ENCODE measurements around the gene PSORS1C2.
"Not testable (repeated sequence)": the region's sequence is repeated elsewhere in the genome, so short reads cannot be mapped to it uniquely, and the experiment has no call there.

PSORS1C2 gene

DNA sequence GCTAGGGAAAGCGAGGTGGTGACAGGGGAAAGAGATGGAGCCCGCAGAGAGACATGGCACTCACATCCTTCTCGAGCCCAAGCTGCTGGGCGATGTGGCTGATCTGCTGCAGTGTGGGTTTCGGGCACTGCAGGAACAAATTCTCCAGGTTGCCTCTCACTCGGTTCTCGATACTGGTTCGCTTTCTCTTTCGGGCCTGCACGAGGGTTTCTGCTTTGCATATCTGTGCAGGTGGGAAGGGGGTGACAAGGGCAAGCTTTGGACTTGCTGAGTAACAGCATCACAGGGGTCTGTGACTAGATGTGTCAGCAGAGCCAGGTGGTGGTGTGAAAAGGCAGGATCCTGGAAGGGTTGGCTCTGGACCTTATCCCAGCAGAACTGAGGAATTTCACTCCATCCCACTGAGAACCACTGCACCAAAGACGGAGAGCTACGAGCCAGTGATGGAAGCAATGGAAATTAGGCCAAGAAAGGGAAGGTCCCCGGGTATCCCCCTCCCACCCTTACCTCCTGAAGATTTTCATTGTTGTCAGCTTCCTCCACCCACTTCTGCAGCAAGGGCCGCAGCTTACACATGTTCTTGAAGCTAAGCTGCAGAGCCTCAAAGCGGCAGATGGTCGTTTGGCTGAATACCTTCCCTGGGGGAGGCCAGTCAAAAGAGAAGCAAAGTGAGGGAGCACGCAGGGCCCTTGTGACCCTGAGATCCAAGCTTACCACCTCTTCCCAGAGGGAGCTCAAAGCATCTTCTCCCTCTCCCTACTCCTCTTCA, 26.4 kb upstream of the PSORS1C2 start:
- not testable (repeated sequence) for DNase-seq

DNA sequence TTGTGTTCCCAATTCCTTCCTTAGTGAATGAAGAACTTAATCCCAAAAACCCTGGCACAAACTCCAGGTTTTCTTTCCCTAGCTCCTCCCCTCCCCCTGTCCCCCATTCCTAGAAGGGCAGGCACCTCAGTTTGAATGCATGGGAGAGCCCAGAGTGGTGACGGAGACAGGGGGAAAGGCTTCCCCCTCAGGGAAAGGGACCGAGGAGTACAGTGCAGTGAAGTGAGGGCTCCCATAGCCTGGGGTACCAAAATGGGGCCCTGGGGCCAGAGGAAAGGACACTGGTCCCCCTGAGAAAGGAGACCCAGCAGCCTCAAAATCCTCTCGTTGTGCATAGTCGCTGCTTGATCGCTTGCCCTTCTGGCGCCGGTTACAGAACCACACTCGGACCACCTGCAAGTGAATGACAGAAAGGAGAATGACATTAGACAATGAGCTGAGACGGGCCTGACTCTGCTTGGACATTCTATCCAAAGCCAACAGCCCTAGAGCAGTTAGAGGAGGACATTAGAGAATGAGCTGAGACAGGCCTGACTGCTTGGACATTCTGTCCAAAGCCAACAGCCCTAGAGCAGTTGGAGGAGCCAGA, 25.7 kb upstream of the PSORS1C2 start:
- DNase-seq: not testable (repeated sequence)

DNA sequence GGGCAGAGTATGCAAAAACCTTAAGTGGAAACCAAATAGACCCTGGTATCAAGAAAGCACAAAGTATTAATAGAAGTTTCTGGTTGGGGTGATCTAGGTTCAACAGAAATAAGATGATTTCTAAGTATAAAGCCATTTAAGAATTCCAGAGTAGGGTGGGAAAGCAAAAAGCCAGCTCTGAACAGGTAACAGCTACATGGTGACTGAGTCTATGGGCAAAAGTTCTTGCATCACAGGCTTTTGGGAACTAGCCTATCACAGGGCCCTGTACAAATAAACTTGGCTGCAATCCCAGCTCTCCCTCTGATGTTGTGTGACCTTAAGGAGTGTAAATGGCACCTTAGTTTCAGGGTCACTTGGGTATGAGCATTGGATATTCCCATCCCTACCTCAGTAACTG, 25.1 kb upstream of the PSORS1C2 start:
- no peak for DNase-seq

DNA sequence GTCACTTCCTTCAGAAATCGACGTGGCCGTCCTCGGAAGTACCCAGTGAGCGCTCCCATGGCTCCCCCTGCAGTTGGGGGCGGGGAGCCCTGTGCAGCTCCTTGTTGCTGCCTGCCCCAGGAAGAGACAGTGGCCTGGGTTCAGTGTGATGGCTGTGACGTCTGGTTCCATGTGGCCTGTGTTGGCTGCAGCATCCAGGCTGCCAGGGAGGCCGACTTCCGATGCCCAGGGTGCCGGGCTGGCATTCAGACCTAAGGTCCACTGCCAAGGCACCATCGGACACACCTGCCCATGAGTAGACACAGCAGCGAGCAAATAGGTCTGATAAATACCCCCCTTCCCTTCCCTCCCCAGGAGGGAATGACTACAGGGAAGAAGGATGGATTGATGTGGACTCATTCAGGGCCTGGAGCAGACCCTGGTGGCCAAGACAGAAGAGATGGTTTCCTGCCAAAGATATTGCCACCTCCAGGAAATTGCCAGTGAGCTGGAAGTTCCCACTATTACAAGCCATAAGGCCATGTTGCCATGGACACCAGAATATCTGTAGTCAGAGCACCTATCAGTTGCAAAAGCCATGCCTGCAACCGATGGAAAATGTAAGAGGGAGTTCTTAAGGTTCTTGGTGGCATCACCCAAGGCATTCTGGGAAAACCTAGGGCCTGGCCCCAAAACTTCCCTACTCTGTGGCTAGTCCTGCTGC, 23.7 kb upstream of the PSORS1C2 start:
- no peak for DNase-seq

DNA sequence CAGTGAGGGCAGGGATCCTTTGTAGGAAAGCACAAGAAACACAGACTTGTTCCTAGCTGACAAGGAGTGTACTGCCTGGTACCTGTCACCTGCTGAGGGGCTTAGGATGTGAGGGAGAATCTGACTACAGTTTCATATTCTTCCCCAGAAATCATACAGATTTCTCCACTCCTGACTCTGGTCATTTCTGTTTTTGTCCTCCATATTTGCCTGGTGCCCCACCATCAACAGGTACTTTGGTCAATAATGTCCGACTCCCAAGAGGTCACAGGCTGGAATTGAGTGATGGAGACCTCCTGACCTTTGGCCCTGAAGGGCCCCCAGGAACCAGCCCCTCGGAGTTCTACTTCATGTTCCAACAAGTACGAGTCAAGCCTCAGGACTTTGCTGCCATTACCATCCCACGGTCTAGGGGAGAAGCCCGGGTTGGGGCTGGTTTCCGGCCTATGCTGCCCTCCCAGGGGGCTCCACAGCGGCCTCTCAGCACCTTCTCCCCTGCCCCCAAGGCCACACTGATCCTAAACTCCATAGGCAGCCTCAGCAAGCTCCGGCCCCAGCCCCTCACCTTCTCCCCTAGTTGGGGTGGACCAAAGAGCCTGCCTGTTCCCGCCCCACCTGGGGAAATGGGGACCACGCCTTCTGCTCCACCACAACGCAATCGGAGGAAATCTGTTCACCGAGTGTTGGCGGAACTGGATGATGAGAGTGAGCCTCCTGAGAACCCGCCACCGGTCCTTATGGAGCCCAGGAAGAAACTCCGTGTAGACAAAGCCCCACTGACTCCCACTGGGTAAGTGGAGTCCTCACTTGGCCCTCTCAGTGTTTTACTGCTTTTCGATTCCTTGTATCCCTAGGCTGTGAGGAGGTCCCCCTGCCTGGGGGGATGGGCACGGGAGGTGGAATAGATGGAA, 22.6 kb upstream of the PSORS1C2 start:
- DNase-seq: no peak

DNA sequence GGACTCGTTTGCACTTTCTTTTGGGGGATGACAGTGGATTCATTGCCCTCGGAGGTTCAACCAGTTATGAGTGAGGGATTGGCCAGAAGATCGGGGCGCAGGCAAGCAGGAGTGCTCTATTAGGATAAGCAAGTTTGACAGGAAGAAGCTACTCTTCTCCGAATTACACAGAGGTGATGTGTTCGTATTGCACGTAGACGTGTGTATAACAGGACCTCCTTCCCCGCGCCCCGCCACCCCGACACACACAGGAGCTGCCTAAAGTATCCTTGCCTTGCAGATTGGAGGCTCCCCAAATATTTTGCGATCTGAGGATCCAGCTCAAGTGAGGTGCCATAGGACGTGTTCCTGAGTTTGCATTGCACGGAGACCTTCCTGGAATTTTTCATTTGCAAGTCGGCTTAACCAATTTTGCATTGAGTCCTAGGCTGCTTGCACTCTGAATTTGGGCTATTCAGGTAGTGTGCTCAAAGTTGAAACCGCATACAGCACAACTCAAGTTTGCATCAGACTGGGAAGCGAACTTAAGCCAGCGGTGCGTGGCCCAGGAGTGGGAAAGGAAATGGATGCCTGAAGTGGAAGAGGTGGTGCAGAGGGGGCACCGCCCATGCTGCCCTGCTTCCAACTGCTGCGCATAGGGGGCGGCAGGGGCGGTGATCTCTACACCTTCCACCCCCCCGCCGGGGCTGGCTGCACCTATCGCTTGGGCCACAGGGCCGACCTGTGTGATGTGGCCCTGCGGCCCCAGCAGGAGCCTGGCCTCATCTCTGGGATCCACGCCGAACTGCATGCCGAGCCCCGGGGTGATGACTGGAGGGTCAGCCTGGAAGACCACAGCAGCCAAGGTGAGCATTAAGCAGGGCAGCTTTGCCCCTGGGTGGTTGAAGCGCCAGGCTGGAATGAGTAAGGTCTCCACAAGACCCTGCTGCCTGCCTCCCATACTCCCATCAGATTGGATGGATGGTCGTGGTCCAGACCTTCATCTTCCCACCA, 20.3 kb upstream of the PSORS1C2 start:
- no peak for DNase-seq

DNA sequence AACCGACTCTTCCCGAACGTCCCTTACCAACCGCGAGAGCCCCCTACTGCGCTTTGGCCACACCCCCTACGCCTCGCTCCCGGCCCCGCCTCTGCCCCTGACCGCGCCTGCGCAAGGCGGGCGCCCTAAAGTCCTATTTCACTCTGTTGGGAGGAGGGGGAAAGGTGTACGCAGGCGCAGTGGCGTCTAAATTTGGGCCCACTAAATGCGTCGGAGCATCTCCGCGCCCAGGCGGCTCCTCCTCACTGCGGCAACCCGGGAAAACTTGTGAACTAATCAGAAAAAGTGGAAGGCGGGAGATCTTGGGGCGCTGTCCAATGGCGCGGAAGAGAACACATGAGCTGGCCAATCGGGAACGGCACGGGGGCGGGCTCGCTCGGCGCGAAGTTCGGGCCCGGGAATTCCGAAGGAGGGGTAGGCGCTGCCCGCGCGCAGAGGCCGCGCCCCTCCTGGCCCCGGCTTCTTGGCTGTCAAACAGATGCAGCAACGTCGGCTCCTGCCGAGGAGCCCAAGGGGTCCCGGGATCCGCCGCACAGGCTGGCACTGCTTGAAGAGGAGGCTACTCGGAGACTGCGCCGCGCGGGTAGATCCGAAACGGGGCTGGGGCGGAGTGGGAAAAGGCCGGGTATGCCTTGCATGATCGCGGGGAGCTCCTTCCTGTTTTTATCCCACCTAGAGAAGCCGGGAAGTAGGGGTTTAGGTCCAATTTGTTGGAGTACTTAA, 19.4 kb upstream of the PSORS1C2 start, which contains the start of gene TCF19:
TSS of gene TCF19 (plus strand) at position 450 of the 723 bp plus-strand sequence. CDS start 881 bp downstream, outside the sequence.
- DNase-seq: peak; percentile 99

DNA sequence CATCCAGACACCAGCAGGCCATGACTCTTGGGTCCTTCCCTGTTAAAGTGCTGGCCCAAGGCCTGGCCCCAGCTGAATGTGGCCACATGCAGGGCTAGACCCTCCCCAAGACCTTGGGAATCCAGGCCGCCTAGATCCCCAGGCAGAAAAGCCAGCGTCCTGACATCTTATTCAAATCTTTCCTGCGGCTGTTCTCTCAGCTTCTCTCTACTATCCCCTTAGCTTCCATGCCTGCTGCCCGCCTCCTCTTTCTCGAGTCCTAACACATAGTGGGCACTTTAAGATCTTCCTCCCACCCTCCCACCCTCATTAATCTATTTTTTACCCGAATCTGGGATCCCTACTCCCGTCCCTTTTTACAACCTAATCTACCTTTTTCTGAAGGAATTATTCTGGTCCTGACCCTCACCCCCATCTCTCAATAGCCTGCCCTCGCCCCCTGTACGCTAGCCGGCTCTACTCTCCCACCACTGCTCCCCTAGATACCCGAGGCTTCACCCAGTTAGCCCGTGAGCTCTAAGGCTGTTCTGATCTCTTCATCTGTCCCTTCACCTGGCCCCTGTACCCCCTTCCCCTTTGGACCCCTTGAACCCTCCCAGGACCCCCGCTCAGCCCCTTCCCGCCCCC, 18.8 kb upstream of the PSORS1C2 start, which contains the start of gene CCHCR1:
TSS of gene CCHCR1 (minus strand) at position 290 of the 627 bp plus-strand sequence. CDS start at position 88, 202 bp downstream.
- no peak for DNase-seq

DNA sequence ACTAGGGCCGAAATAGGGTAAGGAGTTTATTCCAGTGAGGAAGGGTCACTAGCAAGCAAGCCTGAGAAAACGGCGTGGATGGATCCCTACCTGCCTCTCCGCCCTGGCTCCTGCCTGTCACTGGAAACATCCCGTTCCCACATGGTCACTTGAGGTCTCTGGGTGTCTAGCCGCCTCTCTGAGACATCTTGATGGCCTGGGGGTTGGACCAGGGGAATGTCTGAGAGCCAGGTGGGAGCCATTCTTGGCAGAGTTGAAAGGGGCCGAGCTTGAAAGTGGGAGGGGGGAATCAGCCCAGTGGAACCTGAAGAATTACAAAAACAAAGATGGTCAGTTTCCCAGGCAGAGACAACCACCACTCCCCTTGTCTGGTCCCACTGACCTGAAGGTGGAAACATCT, 17.8 kb upstream of the PSORS1C2 start:
- DNase-seq: no peak

DNA sequence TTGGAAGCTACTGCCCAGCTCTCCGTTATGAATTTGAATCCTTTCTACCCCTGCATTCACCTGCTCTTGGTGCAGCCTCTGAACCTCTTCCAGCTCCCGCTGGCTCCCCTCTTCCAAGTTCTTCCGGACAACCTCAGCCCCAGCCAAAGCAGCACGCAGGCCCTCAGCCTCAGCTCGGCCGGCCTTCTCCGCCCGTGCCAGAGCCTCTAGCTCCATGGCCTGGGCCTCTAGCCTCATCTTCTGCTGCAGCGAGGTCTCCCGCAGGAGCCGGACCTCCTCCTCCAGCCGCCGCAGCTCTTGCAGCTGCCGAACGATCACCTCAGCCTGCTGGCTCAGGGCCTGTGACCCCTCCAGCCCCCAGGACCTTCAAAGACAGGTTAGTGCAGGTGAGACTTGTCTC, 15.6 kb upstream of the PSORS1C2 start:
- DNase-seq: no peak

DNA sequence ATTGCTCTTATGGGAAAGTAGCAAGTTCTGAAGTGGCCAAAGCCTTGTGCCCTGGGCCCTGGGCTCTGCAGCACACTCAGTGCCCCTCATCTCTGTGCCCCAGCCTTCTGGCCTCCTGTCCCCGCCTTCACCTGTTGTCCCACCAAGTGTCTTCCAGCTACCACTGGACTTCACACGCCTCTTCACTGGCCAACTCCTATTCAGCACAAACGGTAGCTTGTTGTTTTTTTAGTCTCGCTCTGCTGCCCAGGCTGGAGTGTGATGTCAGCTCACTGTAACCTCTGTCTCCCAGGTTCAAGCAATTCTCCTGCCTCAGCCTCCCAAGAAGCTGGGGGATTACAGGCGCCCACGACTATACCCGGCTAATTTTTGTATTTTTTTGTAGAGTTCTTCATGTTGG, 13.9 kb upstream of the PSORS1C2 start:
- DNase-seq: no peak

DNA sequence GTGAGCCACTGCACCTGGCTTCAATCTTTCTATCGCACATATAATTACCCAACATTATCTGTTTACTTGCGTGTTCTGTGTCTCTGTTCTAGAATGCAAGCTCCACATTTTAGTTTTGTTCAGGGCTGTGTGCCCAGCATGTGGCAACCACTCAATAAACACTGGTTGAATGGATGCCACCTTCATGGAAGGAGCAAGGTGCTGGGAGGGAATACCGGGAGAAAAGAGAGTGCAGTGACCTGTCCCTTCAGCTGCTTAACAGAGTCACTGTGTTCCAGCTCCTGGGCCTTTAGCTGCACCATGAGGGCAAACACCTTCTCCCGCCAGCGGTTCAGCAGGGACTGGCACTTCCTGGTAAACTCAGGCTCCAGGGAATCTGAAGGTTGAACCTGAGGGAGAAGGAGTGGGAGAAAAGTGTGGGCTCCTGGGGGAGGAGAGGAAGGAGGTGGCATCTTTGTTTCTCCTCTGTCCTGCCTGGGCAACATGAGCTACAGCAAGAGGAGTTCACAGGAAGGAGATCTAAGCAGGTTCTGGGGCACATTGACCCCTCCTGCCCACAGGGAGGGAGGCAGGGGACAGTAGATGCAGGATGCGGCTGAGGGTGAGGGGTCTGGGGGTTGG, 11.1 kb upstream of the PSORS1C2 start:
- no peak for DNase-seq

DNA sequence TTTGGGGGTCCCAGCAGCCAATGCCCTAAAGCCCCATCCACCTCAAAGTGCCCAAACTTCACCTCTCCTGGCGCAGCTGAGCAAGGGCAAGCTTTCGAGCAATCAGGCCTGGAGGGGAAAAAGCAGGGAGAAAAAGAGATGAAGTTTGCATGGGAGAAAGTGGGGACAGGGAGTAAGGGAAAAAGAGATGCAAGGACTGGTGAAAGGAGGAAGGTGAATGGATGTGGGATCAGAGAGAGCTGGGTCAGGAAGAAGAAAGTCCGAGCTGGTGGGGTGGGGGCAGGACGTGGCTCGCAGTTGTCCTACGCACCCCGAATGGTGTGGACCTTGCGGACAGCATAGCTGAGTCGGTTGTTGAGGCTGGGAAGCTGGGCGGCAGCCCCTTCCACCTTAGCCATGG, 6.5 kb upstream of the PSORS1C2 start:
- no peak for DNase-seq

DNA sequence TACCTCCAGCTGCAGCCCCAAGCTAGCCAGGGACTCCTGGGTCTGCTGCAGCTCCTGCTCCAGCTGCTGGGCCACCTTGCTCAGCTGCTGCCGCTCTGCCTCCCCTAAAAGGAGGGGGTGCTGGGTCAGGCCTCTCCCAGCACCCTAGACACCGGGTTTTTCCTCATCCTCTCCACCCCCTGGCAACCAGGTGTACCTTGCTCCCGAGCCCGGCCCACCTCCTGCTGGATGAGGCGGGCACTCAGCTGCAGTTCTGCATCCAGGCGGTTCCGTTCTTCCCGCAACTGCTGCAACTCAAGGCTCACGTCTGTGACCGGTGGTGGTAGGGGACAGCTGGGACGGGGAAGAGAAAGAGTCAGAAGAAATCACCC, 6.1 kb upstream of the PSORS1C2 start:
- no peak for DNase-seq

DNA sequence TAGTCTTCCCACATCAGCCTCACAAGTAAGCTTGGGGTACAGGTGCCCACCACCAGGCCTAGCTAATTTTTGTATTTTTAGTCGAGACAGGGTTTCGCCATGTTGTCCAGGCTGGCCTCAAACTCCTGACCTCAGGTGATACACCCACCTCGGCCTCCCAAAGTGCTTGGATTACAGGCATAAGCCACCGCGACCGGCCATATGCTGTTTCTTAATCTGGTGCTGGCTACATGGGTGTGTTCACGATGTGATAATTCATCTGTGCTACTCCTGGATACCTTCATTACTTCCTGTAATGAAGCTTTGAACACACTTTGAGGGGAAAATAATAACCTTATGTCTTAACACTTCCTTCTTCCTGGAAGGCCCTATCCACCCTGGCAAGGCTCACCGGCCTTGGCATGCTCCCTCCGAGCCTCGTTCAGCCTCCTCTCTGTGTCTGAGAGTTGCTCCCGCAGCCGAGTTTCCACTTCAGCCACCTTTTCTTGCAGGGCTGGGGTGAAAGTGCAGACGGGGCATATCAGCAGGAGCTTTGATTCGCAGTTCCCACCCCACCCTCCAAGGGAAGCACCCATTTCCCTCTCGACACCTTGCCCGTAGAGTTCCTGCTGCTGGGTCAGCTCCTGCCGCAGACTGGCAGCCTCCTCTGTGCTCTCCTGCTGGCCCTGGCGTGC, 5.6 kb upstream of the PSORS1C2 start:
- DNase-seq: no peak

DNA sequence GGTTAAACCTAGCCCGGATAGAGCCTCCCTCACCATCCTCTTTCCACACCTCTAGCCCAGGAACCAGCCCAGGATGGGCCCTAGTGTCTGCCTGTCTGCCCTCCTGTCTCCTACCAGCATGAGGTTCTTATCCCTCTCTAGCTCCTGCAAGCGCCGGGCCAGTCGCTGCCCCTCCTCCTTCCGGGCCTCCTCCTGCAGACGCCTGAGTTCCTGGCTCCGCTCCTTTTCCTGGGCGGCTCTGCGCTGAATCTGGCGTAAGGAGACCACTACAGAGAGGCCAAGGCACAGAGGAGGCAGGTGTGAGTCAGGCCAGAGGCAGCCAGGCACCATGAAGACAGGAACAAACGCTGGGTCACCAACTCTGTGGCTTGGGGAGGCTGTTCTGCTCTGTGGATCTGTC, 4.3 kb upstream of the PSORS1C2 start:
- no peak for DNase-seq

DNA sequence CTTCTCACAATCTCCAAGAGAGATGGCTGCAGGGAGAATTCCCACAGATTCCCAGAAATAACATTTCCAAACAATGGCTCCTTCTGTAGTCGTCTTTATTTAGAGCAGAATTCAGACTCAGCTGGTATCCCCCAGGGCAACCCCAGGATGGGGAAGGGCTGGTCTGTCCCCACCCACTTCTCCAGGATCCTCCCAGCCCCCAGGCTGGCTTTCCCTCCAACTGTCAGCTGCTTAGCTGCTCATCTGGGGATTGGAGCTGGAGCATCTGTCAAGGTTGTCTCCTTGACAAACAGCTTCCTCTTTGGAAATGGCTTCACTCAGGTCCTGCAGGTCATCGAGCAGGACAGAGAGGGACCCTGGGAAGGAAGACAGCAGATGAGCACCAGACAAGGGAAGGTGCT, 3.5 kb upstream of the PSORS1C2 start:
- no peak for DNase-seq

DNA sequence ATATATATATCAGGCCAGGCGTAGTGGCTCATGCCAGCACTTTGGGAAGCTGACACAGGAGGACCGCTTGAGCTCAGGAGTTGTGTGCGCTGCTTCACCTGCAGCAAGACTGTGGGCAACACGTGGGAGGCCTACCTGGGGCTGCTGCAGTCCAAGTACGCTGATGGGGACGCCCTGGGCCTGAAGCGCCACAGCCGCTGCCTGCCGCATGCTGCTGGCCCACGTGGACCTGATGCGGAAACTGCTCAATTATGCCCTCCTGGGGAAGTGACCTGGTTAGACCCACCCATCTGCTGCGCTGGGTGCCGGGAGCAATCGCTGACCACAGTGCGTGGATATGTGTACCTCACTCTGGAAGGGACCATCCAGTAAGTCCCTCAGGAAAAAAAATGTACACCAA, 1.8 kb upstream of the PSORS1C2 start:
- DNase-seq: no peak

DNA sequence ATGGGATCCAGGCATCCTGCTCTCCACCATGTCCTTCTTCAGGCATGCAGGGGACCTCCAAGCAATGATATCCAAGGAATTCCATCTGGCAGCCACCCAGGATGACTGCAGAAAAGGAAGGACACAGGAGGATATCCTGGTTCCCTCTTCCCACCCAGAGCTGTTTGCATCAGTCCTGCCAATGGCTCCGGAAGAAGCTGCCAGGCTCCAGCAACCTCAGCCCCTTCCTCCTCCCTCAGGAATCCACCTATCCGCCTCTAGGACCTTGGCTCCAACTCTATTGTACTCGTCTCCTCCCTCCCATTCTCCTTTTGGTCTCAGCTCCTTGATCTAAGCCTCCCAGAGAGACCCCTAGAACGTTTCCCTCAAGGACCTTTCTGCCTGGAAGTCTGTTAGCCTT, 733 bp upstream of the PSORS1C2 start:
- DNase-seq: no peak
